Measurements from ENCODE around the gene SHC3.

SHC3 gene, protein sequence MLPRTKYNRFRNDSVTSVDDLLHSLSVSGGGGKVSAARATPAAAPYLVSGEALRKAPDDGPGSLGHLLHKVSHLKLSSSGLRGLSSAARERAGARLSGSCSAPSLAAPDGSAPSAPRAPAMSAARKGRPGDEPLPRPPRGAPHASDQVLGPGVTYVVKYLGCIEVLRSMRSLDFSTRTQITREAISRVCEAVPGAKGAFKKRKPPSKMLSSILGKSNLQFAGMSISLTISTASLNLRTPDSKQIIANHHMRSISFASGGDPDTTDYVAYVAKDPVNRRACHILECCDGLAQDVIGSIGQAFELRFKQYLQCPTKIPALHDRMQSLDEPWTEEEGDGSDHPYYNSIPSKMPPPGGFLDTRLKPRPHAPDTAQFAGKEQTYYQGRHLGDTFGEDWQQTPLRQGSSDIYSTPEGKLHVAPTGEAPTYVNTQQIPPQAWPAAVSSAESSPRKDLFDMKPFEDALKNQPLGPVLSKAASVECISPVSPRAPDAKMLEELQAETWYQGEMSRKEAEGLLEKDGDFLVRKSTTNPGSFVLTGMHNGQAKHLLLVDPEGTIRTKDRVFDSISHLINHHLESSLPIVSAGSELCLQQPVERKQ

DNA sequence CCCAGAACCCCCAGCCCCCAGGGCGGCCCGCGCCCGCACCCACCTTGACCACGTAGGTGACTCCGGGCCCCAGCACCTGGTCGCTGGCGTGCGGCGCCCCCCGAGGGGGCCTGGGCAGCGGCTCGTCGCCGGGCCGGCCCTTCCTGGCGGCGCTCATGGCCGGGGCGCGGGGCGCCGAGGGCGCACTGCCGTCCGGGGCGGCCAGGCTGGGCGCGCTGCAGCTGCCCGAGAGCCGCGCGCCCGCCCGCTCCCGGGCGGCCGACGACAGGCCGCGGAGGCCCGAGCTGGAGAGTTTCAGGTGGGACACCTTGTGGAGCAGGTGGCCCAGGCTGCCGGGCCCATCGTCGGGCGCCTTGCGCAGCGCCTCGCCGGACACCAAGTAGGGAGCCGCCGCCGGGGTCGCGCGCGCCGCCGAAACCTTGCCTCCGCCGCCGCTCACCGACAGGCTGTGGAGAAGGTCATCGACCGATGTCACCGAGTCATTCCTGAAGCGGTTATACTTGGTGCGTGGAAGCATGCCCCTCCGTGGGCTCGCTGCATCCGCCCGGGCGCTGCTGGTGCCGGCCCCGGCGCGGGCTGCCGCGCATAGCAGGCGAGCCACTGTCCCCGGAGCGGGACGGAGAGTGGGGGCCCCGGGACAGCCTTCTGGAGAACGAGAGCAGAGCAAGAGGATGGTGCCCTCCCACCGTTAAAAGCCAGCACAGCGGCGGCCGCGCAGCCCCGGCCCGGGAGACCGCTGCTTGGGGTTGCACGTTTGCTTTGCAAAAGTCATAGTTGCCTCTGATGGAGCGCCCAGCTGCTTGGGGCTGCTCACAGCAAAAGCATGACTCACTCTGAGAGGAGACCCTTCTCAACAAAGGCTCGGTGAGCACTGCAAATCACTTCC, at the start of gene SHC3:
Gene SHC3 (minus strand): TSS at position 875 of the 886 bp plus-strand sequence. CDS start 358 bp downstream, at position 517.
- H3K27ac ChIP-seq (ENCODE audit: low read depth, low read length) = peak within 1 kb of the TSS; percentile 26
- no peaks in the 10 kb centered on the region for H3K36me3 ChIP-seq (ENCODE audit: control insufficient read depth, insufficient read depth, low read length)
- peaks cover 14% of the 10 kb centered on the region for H3K4me1 ChIP-seq (ENCODE audit: control insufficient read depth, insufficient read depth, low read length)
- no peak within 1 kb of the TSS for H3K9ac ChIP-seq (ENCODE audit: low read length)
- H3K27me3 ChIP-seq (ENCODE audit: control insufficient read depth, insufficient read depth, low read length) = peaks cover 13% of the 10 kb centered on the region
- peak within 1 kb of the TSS; percentile 66 for H3K4me3 ChIP-seq (ENCODE audit: low read length)

DNA sequence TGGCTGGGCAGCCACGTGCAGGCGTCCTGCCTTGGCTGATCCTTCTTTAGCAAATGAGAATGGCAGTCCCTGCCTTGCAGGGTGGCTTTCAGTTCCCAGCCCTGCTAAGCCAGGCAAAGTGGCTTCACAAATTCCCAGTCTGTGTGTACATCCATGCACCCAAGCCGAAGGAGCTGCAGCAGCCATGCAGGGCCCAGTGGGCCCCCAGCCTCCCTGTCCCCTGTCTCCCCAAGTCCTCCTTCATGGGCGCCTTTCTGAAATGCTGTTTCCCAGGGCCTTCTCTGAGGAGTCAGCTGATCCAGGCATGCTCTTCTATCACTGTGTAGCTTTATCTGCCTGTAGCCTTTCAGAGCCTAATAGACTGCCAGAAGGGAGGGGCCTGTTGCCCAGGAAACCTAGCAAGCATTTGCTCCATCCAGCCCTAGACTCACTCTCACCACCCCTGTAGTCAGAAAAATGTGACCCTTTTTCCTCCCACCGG, 47.4 kb upstream of the SHC3 start:
- H3K27me3 ChIP-seq (ENCODE audit: control insufficient read depth, insufficient read depth, low read length) = no peaks in the 10 kb centered on the region
- peaks cover 12% of the 10 kb centered on the region for H3K4me1 ChIP-seq (ENCODE audit: control insufficient read depth, insufficient read depth, low read length)
- H3K4me3 ChIP-seq (ENCODE audit: low read length) = peak overlapping the region; percentile 6
- no peaks in the 10 kb centered on the region for H3K36me3 ChIP-seq (ENCODE audit: control insufficient read depth, insufficient read depth, low read length)
- H3K27ac ChIP-seq (ENCODE audit: low read depth, low read length) = no peak overlapping the region
- H3K9ac ChIP-seq (ENCODE audit: low read length) = no peak overlapping the region

- H3K27me3 ChIP-seq (ENCODE audit: control insufficient read depth, insufficient read depth, low read length) = no peaks in the 10 kb centered on the region
- no peak overlapping the region for H3K9ac ChIP-seq (ENCODE audit: low read length)
- H3K27ac ChIP-seq (ENCODE audit: low read depth, low read length) = peak overlapping the region; percentile 23
- H3K36me3 ChIP-seq (ENCODE audit: control insufficient read depth, insufficient read depth, low read length) = no peaks in the 10 kb centered on the region
- peaks cover 12% of the 10 kb centered on the region for H3K4me1 ChIP-seq (ENCODE audit: control insufficient read depth, insufficient read depth, low read length)
- H3K4me3 ChIP-seq (ENCODE audit: low read length) = no peak overlapping the region
Measured at GRCh38 chr9:89225587-89225986, 47.0 kb upstream of the SHC3 start.

- peaks cover 12% of the 10 kb centered on the region for H3K4me1 ChIP-seq (ENCODE audit: control insufficient read depth, insufficient read depth, low read length)
- peak overlapping the region; percentile 23 for H3K27ac ChIP-seq (ENCODE audit: low read depth, low read length)
- no peaks in the 10 kb centered on the region for H3K36me3 ChIP-seq (ENCODE audit: control insufficient read depth, insufficient read depth, low read length)
- no peaks in the 10 kb centered on the region for H3K27me3 ChIP-seq (ENCODE audit: control insufficient read depth, insufficient read depth, low read length)
- no peak overlapping the region for H3K9ac ChIP-seq (ENCODE audit: low read length)
- no peak overlapping the region for H3K4me3 ChIP-seq (ENCODE audit: low read length)
Measured at GRCh38 chr9:89225036-89225435, 46.4 kb upstream of the SHC3 start.

GRCh38 chr9:89224633-89225032, 46.0 kb upstream of the SHC3 start:
- Histone ChIP-seq H3K27me3 (ENCODE audit: control insufficient read depth, insufficient read depth, low read length) (no peaks in the 10 kb centered on the region), H3K4me3 (ENCODE audit: low read length) (no peak overlapping the region), H3K27ac (ENCODE audit: low read depth, low read length) (no peak overlapping the region), H3K4me1 (ENCODE audit: control insufficient read depth, insufficient read depth, low read length) (peaks cover 12% of the 10 kb centered on the region), H3K9ac (ENCODE audit: low read length) (no peak overlapping the region), H3K36me3 (ENCODE audit: control insufficient read depth, insufficient read depth, low read length) (no peaks in the 10 kb centered on the region)

GRCh38 chr9:89223396-89223977, 44.9 kb upstream of the SHC3 start:
- no peak overlapping the region for H3K4me3 ChIP-seq (ENCODE audit: low read length)
- H3K36me3 ChIP-seq (ENCODE audit: control insufficient read depth, insufficient read depth, low read length) = no peaks in the 10 kb centered on the region
- H3K9ac ChIP-seq (ENCODE audit: low read length) = no peak overlapping the region
- peaks cover 12% of the 10 kb centered on the region for H3K4me1 ChIP-seq (ENCODE audit: control insufficient read depth, insufficient read depth, low read length)
- no peak overlapping the region for H3K27ac ChIP-seq (ENCODE audit: low read depth, low read length)
- no peaks in the 10 kb centered on the region for H3K27me3 ChIP-seq (ENCODE audit: control insufficient read depth, insufficient read depth, low read length)

DNA sequence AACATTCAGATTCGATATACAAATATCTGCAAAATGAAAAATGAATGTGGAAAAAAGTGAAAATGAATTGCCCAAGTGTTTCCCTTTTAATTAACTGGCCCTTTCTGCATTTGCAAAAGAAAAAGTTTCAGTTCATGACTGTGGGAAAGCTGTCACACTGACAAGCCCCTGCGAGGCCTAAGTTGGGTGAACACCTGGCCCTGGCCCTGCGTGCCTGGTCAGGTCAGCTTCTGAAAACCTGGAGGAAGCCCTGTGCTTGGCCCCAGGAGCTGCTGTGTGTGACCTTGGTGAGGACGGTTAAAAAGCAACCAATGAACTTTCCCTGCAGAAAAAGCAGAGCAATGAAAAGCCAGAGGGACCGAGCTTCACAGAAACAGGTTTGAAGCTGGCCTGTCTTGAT, 41.0 kb upstream of the SHC3 start:
- Histone ChIP-seq H3K4me1 (ENCODE audit: control insufficient read depth, insufficient read depth, low read length) (no peaks in the 10 kb centered on the region), H3K27me3 (ENCODE audit: control insufficient read depth, insufficient read depth, low read length) (no peaks in the 10 kb centered on the region), H3K9ac (ENCODE audit: low read length) (no peak overlapping the region), H3K4me3 (ENCODE audit: low read length) (no peak overlapping the region), H3K27ac (ENCODE audit: low read depth, low read length) (no peak overlapping the region), H3K36me3 (ENCODE audit: control insufficient read depth, insufficient read depth, low read length) (no peaks in the 10 kb centered on the region)

- Histone ChIP-seq H3K36me3 (ENCODE audit: control insufficient read depth, insufficient read depth, low read length) (no peaks in the 10 kb centered on the region), H3K27me3 (ENCODE audit: control insufficient read depth, insufficient read depth, low read length) (no peaks in the 10 kb centered on the region), H3K4me3 (ENCODE audit: low read length) (no peak overlapping the region), H3K9ac (ENCODE audit: low read length) (no peak overlapping the region), H3K4me1 (ENCODE audit: control insufficient read depth, insufficient read depth, low read length) (no peaks in the 10 kb centered on the region), H3K27ac (ENCODE audit: low read depth, low read length) (no peak overlapping the region)
Measured at GRCh38 chr9:89218040-89218928, 39.7 kb upstream of the SHC3 start.

DNA sequence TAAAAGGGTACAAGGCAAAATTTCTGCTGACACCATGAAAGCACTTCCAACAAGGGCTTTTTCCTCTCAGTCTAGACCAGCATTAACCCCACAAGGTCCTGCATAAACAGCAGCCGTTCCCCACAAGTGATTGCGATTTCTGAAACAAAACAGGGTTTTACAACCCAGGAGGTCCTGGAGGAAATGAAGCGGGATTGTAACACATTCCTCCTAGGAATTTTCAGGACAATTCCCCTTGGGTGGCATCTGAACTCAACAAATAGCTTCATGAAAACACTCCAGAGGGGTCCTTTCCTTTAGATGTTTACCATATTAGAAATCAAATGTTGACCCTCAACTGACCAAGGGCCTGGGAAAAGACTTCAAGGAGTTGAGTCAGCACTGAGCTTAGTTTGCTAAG, 36.7 kb upstream of the SHC3 start:
- no peak overlapping the region for H3K9ac ChIP-seq (ENCODE audit: low read length)
- H3K4me3 ChIP-seq (ENCODE audit: low read length) = no peak overlapping the region
- no peaks in the 10 kb centered on the region for H3K36me3 ChIP-seq (ENCODE audit: control insufficient read depth, insufficient read depth, low read length)
- H3K4me1 ChIP-seq (ENCODE audit: control insufficient read depth, insufficient read depth, low read length) = no peaks in the 10 kb centered on the region
- no peaks in the 10 kb centered on the region for H3K27me3 ChIP-seq (ENCODE audit: control insufficient read depth, insufficient read depth, low read length)
- H3K27ac ChIP-seq (ENCODE audit: low read depth, low read length) = no peak overlapping the region

DNA sequence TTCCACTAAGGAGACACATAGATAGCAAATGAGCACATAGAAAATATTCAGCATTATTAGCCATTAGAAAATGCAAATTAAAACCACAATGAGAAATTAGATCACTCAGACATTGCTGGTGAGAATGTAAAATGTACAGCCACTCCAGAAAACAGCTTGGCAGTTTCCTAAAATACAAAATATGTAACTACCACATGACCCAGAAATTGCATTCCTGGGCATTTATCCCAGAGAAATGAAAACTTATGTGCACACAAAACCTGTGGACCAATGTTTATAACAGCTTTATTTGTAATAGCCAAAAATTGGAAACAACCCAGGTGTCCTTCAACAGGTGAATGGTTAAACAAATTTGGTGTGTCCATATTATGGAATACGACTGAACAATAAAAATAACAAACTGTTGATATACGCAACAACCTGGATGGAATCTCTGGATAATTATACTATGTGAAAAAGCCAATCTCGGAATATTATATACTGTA, 34.8 kb upstream of the SHC3 start:
- Histone ChIP-seq H3K36me3 (ENCODE audit: control insufficient read depth, insufficient read depth, low read length) (no peaks in the 10 kb centered on the region), H3K4me3 (ENCODE audit: low read length) (no peak overlapping the region), H3K27me3 (ENCODE audit: control insufficient read depth, insufficient read depth, low read length) (no peaks in the 10 kb centered on the region), H3K27ac (ENCODE audit: low read depth, low read length) (no peak overlapping the region), H3K9ac (ENCODE audit: low read length) (no peak overlapping the region), H3K4me1 (ENCODE audit: control insufficient read depth, insufficient read depth, low read length) (no peaks in the 10 kb centered on the region)

- Histone ChIP-seq H3K4me3 (ENCODE audit: low read length) (no peak overlapping the region), H3K4me1 (ENCODE audit: control insufficient read depth, insufficient read depth, low read length) (no peaks in the 10 kb centered on the region), H3K27me3 (ENCODE audit: control insufficient read depth, insufficient read depth, low read length) (no peaks in the 10 kb centered on the region), H3K36me3 (ENCODE audit: control insufficient read depth, insufficient read depth, low read length) (no peaks in the 10 kb centered on the region), H3K9ac (ENCODE audit: low read length) (no peak overlapping the region), H3K27ac (ENCODE audit: low read depth, low read length) (no peak overlapping the region)
Measured at GRCh38 chr9:89212171-89212570, 33.6 kb upstream of the SHC3 start.
